Muscle layer of duodenum (tissue), 2 donors: ENCODE results near the gene HOXC4.

ENCODE experiments used
- H3K27ac ChIP-seq: one replicate; pipeline ENCODE4 v1.7.0; 2013; ENCODE audit warnings: mild to moderate bottlenecking, low read length
- H3K27me3 ChIP-seq: one replicate; pipeline ENCODE4 v1.7.0; 2013; ENCODE audit warnings: low read depth, mild to moderate bottlenecking, control low read depth, low read length
- H3K36me3 ChIP-seq, 2 donors: one replicate each; pipeline ENCODE4 v1.7.0; 2013; ENCODE audit warnings: low read length in 2 of 2, control low read depth in 1 of 2, mild to moderate bottlenecking in 1 of 2; ENCODE audit not compliant: insufficient read depth in 2 of 2, control insufficient read depth in 1 of 2
- H3K4me1 ChIP-seq, 2 donors: one replicate each; pipeline ENCODE4 v1.7.0; 2013; ENCODE audit warnings: low read length in 2 of 2, mild to moderate bottlenecking in 2 of 2, control low read depth in 1 of 2, moderate library complexity in 1 of 2; ENCODE audit not compliant: insufficient read depth in 2 of 2, control insufficient read depth in 1 of 2
- H3K4me3 ChIP-seq, 2 donors: one replicate each; pipeline ENCODE4 v1.7.0; 2013; ENCODE audit warnings: low read length in 2 of 2, low read depth in 1 of 2, mild to moderate bottlenecking in 1 of 2
- H3K9me3 ChIP-seq, 2 donors: one replicate each; pipeline ENCODE4 v1.7.0; 2013; ENCODE audit warnings: low read length in 2 of 2, control low read depth in 1 of 2, mild to moderate bottlenecking in 1 of 2; ENCODE audit not compliant: control insufficient read depth in 1 of 2
- donor health status: healthy.

The HOXC4 gene

DNA sequence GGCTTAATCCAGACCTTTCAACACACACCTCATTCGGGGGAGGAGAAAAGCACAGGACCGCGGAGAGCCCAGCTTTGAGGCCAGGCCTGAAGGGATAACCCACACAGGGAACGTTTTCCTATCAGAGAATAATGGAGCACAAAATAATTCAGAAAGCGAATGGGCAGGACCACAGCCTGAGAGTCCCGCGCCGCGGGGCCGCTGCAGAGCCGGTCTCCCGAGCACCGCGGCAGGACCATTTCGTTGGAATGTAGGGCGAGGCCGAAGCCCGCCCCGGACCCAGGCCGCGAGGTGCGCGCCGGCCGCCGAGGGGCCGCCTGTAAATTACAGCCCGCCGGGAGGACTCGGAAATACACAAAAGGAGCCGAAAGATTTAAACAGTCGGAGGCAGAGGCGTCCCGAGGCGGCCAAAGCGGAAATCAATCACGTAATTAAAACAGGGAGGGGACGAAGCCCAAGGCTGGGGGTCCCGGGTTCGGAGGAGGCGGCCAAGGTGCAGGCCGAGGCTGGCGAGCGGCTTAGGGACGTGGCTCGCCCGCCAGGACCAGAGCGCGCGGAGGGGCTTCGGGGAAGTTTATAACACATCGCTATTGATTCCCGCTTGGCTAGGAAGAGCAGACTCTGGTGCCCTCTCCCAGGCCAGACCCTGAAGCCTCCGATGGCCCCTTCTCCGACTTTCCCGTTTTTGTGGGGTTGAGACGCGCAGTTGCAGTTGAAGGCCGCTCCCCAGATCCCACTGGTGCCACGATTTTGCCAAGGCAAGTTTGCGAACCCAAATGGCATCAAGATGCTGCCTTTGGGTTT lies 6.3 kb upstream of the HOXC4 start:
- no peak overlapping the region for H3K4me3 ChIP-seq
- H3K36me3 ChIP-seq, result no peaks in the 10 kb centered on the region
- H3K27me3 ChIP-seq, result peaks cover 9% of the 10 kb centered on the region
- peaks cover 0 to 5% of the 10 kb centered on the region in 2 donors for H3K4me1 ChIP-seq
- no peak overlapping the region for H3K27ac ChIP-seq
- H3K9me3 ChIP-seq, result no peaks in the 10 kb centered on the region

DNA sequence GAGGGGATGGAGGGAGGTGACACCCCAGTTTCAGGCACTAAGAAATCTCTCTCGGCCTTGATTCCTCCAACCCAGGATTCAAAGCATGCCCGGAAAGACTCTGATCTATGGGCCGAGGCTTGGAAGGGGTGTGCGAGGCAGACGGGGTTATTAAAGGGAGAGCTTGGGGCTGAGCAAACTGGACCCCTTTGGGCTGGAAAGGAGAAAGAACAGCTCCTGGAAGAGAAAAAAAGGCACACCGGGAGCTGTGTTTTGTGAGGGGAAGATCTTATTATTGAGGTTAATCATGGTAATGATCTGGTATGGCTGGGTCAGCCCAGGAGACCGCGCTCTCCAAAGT lies 5.7 kb upstream of the HOXC4 start:
- no peaks in the 10 kb centered on the region for H3K36me3 ChIP-seq
- no peaks in the 10 kb centered on the region for H3K9me3 ChIP-seq
- peaks cover 0 to 10% of the 10 kb centered on the region in 2 donors for H3K4me1 ChIP-seq
- peaks cover 13% of the 10 kb centered on the region for H3K27me3 ChIP-seq
- H3K27ac ChIP-seq, result no peak overlapping the region
- H3K4me3 ChIP-seq, result no peak overlapping the region

DNA sequence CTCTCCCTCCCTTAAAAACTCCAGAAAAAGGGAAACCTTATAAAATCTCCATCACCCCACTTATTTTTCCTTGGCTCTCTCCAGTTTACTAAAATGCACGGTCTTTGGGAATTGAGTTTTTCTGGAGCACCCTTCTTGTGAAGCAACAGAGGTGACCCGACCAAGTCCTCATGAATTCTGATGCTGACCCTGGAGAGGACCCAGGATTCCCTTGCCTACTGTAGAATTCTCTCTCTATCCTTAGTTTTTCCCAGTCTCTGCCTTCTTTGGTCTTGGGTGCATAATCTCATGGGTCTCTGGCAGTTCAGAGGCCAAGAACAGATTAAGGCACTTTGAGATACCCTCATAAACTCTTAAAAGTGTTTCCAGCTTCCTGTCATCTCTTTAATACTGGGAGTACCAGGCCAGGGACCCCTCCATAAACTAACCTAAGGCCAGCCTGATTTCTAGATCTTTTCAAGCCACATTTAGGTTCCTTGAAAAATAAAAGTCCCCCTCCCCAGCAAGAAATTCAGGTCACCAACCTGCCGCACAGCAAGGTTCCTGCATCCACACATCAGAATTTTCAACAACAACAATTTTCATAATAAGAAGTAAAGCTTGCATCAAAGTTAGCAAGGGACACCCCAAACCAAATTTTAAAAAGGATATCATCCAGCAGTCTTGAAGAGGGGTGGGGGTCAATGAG lies 5.1 kb upstream of the HOXC4 start:
- peaks cover 14% of the 10 kb centered on the region for H3K27me3 ChIP-seq
- no peaks in the 10 kb centered on the region for H3K36me3 ChIP-seq
- H3K9me3 ChIP-seq, result no peaks in the 10 kb centered on the region
- H3K27ac ChIP-seq, result no peak overlapping the region
- H3K4me1 ChIP-seq, result peaks cover 0 to 12% of the 10 kb centered on the region in 2 donors
- no peak overlapping the region for H3K4me3 ChIP-seq

DNA sequence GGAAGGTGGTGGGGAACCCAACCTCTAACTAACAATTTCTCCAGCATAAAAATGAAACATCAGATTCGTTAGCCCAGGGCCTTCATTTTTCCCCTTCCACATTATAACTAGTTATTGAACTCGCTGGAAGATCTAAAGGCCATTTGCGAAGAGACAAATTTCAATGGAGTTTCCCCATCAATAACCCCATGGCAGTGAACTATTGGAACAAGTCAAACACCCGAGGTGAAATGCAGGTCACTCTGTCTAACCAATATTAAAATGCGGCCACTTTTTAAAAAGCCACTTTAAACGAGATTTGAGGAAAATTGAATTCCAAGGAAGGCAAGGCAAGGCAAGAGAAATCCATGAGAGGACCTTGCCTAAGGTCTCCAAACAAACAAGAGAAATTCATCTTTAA lies 4.5 kb upstream of the HOXC4 start:
- H3K27ac ChIP-seq, result no peak overlapping the region
- H3K4me3 ChIP-seq, result no peak overlapping the region
- H3K27me3 ChIP-seq, result peaks cover 18% of the 10 kb centered on the region
- no peaks in the 10 kb centered on the region for H3K9me3 ChIP-seq
- no peaks in the 10 kb centered on the region for H3K36me3 ChIP-seq
- peaks cover 0 to 12% of the 10 kb centered on the region in 2 donors for H3K4me1 ChIP-seq

DNA sequence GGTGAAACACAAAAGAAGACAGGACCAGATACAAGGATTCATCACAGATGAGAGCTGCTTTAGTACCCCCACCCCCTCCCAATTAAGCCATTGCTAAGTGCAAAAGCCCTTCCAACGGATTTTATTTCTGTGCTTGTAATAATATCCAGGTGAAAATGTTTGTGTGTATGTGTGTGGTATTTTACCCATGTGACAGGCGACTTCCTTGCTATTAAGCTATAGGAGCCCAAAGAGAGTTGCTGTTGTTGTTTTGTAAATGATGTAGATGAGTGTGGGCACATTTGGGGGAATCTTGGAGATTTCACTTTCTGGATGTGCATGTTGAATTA lies 3.2 kb upstream of the HOXC4 start:
- no peaks in the 10 kb centered on the region for H3K36me3 ChIP-seq
- H3K27ac ChIP-seq, result no peak overlapping the region
- H3K4me3 ChIP-seq, result no peak overlapping the region
- no peaks in the 10 kb centered on the region for H3K9me3 ChIP-seq
- H3K4me1 ChIP-seq, result peaks cover 0 to 14% of the 10 kb centered on the region in 2 donors
- H3K27me3 ChIP-seq, result peaks cover 20% of the 10 kb centered on the region

DNA sequence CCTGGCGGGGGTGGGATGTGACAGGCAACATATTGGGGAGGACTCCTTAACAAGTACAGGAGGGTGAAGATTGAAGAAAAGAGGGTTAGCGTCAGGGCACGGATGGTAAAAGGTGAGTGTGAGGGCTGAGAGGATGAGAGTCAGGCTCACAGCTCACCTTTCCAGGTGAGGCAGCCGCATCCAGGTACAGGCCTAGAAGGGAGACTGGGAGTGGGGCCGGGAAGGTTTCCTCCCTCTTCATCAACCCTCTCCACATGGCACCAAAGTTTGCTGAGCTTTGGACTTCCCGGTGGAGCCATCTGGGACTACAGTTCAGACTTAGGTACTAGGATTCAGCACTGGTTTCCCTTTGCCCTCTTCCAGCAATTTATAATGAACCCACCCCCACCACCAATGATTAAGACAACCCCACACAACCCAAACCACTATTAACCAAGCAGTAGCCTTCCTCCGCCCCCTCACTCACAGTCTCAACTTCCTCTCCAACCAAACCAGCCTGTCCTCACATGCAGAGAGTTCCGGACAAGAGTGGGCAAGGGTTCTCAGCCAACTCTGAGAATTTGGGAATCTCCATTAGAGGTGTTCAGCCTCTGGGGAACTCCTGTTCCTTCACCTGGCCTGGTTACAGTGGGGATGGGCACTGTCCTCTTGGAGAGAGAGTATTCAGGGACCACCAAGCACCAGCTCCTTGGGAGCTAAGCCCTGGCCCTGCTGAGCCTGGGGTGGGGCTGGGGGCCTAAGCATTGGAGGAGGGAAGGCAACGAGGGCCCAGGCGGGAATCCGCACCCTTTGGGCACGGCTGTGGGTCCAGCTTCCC lies 2.4 kb upstream of the HOXC4 start:
- peaks cover 0 to 22% of the 10 kb centered on the region in 2 donors for H3K4me1 ChIP-seq
- peaks cover 20% of the 10 kb centered on the region for H3K27me3 ChIP-seq
- no peak overlapping the region for H3K4me3 ChIP-seq
- H3K9me3 ChIP-seq, result no peaks in the 10 kb centered on the region
- no peak overlapping the region for H3K27ac ChIP-seq
- no peaks in the 10 kb centered on the region for H3K36me3 ChIP-seq

DNA sequence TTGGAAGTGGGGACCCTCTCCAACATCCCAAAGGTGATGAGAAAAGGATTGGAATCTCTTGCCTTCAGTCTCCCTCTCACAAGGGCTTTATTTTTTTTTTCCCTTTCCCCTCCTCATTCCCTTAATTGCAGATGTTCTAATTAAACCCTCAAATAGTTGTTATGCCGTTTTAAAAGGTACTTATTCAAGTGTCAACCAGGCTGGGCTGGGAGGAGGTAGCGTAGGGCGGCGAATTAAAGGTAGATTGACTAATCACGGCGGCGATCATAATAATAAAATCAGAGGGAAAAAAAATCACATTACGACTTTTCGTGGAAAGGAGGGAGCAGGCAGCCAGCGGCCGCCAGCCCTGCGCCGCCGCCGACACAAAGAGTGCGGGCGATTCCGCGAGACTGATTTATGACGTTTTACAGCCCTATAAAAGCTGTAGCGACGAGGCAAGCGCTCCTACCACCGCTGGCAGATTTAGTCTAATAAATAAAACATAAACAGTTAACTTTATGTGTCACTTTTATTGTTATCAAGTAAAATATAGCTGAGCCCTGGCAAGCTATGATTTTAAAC lies 1.7 kb upstream of the HOXC4 start:
- no peak overlapping the region for H3K27ac ChIP-seq
- H3K4me1 ChIP-seq, result peaks cover 0 to 22% of the 10 kb centered on the region in 2 donors
- peaks cover 16% of the 10 kb centered on the region for H3K27me3 ChIP-seq
- H3K4me3 ChIP-seq, result peak overlapping the region in 1 of 2 donors; percentile 83
- no peaks in the 10 kb centered on the region for H3K36me3 ChIP-seq
- no peaks in the 10 kb centered on the region for H3K9me3 ChIP-seq

DNA sequence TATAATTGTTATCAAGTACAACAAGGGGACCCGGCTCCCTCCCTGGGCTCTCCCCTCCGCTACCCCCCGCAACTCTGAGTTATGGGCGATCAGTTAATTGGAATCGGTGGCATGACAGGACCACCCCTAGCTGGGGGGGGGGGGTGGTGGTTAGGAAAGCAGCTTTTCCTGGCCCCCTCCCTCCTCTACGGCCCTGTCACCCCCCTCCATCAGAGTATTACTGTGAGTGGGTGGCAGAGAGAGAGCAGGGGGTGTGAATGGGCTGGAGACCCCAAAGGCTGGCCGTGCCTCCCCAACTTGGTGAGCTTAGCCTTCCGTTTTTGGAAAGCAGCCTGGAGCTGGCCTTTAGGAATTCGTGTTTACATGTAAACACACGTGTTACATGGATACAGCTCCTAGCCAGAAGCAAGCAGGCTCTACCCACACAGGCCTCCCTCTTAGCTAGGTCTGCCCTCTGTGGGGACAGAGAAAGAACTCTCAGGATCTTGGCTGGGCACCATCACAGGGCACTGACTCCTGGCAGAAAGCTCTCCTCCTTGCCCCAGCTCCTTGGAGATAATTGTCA lies 1.1 kb upstream of the HOXC4 start:
- no peaks in the 10 kb centered on the region for H3K36me3 ChIP-seq
- H3K4me1 ChIP-seq, result peaks cover 0 to 22% of the 10 kb centered on the region in 2 donors
- H3K9me3 ChIP-seq, result no peaks in the 10 kb centered on the region
- H3K4me3 ChIP-seq, result peak overlapping the region; percentile 83 to 86
- peak overlapping the region; percentile 77 for H3K27ac ChIP-seq
- peaks cover 12% of the 10 kb centered on the region for H3K27me3 ChIP-seq

DNA sequence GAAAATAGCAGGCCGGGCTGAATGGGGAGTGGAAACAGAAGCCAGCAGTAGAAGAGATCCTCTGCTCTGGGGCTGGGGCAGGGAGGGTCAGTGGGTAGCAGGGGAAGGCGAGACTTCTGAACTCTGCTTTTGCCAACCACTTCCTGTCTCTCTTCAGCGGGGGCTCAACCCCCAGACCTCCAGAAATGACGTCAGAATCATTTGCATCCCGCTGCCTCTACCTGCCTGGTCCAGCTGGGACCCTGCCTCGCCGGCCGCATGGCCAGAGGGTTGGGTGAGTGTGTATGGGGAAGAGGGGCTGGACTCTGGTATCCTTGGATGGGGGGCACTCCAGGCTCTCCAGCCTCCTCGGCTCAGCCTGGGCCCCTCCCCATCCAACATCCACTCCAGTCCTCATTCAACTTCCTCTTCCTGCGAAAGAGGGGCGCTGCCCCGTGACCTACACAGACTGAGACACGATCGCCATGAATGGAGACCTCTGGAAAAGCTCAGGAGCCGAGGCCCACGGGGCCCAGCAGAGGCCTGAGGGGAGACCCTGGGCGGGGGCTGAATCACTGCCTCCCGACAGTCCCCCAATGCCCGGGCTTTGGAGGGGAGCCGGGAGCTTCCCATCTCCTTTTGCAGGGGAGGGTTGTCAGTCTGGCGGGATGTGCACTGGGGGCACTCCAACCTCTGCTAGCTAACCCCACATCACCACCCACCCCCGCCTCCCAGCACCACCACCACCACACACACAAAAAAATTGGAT lies 458 bp upstream of the HOXC4 start:
- no peaks in the 10 kb centered on the region for H3K36me3 ChIP-seq
- H3K27ac ChIP-seq, result peak overlapping the region; percentile 77
- H3K9me3 ChIP-seq, result no peaks in the 10 kb centered on the region
- peaks cover 0 to 22% of the 10 kb centered on the region in 2 donors for H3K4me1 ChIP-seq
- peaks cover 12% of the 10 kb centered on the region for H3K27me3 ChIP-seq
- peak overlapping the region; percentile 83 to 86 for H3K4me3 ChIP-seq

DNA sequence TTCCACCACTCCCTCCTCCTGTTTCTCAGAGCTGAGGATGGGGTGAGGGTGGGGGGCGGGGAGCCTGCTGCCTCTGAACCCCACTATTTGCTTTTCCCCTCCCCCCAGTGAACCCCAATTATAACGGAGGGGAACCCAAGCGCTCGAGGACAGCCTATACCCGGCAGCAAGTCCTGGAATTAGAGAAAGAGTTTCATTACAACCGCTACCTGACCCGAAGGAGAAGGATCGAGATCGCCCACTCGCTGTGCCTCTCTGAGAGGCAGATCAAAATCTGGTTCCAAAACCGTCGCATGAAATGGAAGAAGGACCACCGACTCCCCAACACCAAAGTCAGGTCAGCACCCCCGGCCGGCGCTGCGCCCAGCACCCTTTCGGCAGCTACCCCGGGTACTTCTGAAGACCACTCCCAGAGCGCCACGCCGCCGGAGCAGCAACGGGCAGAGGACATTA lies 1.1 kb downstream of the HOXC4 start:
- Histone ChIP-seq H3K9me3 (no peaks in the 10 kb centered on the region), H3K4me1 (peaks cover 0 to 29% of the 10 kb centered on the region in 2 donors), H3K36me3 (no peaks in the 10 kb centered on the region), H3K27me3 (peaks cover 12% of the 10 kb centered on the region), H3K27ac (peak overlapping the region; percentile 19), H3K4me3 (peak overlapping the region; percentile 83 to 86)
